H9 (cell line): Measurements from ENCODE around the gene CTDNEP1. TPM values are rescaled to one million over a fixed set of nuclear protein-coding genes. Genes with fewer than 3 reads are reported as not detected.

Source experiments
- DNase-seq: peaks from one replicate; pipeline ENCODE4 v3.0.0-alpha.2; 2017
- H2AFZ ChIP-seq: one replicate; pipeline ENCODE4 v1.6.1; 2013; ENCODE audit warnings: mild to moderate bottlenecking, low read length, control low read depth, moderate library complexity
- H2AK5ac ChIP-seq: 2 replicates; pipeline ENCODE4 v1.6.1; 2013; ENCODE audit warnings: low read length, control low read depth, mixed read lengths; ENCODE audit not compliant: insufficient read length
- H2BK120ac ChIP-seq: one replicate; pipeline ENCODE4 v1.6.1; 2013; ENCODE audit warnings: low read depth, mild to moderate bottlenecking, low read length, control low read depth, inconsistent platforms; ENCODE audit not compliant: poor library complexity, severe bottlenecking
- H2BK12ac ChIP-seq: 2 replicates; pipeline ENCODE4 v1.6.1; 2013; ENCODE audit warnings: low read length, control low read depth, mixed read lengths, low read depth; ENCODE audit not compliant: insufficient read length
- H2BK15ac ChIP-seq: 2 replicates; pipeline ENCODE4 v1.6.1; 2013; ENCODE audit warnings: low read depth, low read length, control low read depth
- H2BK20ac ChIP-seq: one replicate; pipeline ENCODE4 v1.6.1; 2013; ENCODE audit warnings: low read depth, mild to moderate bottlenecking, low read length, control low read depth, inconsistent platforms; ENCODE audit not compliant: poor library complexity, severe bottlenecking
- H2BK5ac ChIP-seq: 2 replicates; pipeline ENCODE4 v1.6.1; 2013; ENCODE audit warnings: low read length, control low read depth, mixed read lengths; ENCODE audit not compliant: insufficient read length
- H3K14ac ChIP-seq: 2 replicates; pipeline ENCODE4 v1.6.1; 2013; ENCODE audit warnings: low read length, control low read depth; ENCODE audit not compliant: insufficient read depth
- H3K18ac ChIP-seq: 2 replicates; pipeline ENCODE4 v1.6.1; 2013; ENCODE audit warnings: low read depth, mild to moderate bottlenecking, mixed read lengths, low read length, control low read depth; ENCODE audit not compliant: insufficient read length
- H3K23ac ChIP-seq: 2 replicates; pipeline ENCODE4 v1.6.1; 2013; ENCODE audit warnings: low read length, control low read depth, mixed read lengths, low read depth; ENCODE audit not compliant: insufficient read length
- H3K23me2 ChIP-seq: 2 replicates; pipeline ENCODE4 v1.6.1; 2013; ENCODE audit warnings: low read depth, mild to moderate bottlenecking, mixed read lengths, low read length, control low read depth; ENCODE audit not compliant: insufficient read length, poor library complexity, severe bottlenecking
- H3K27ac ChIP-seq: 2 replicates; pipeline ENCODE4 v1.5.1; 2013; ENCODE audit warnings: low read length, control low read depth, mixed read lengths, low read depth; ENCODE audit not compliant: insufficient read length
- H3K27me3 ChIP-seq: 2 replicates; pipeline ENCODE4 v1.6.1; 2013; ENCODE audit warnings: low read length, control low read depth, inconsistent platforms; ENCODE audit not compliant: insufficient read depth
- H3K4ac ChIP-seq: 2 replicates; pipeline ENCODE4 v1.6.1; 2013; ENCODE audit warnings: low read depth, mild to moderate bottlenecking, control low read depth, inconsistent platforms, low read length, moderate library complexity
- H3K4me1 ChIP-seq: 2 replicates; pipeline ENCODE4 v1.6.1; 2013; ENCODE audit warnings: low read length, control low read depth, inconsistent platforms; ENCODE audit not compliant: insufficient read depth
- H3K4me2 ChIP-seq: 2 replicates; pipeline ENCODE4 v1.6.1; 2013; ENCODE audit warnings: low read length, control low read depth, mixed read lengths; ENCODE audit not compliant: insufficient read length, insufficient read depth
- H3K56ac ChIP-seq: 2 replicates; pipeline ENCODE4 v1.6.1; 2013; ENCODE audit warnings: low read depth, mild to moderate bottlenecking, mixed read lengths, low read length, control low read depth; ENCODE audit not compliant: insufficient read length
- H3K79me1 ChIP-seq: 2 replicates; pipeline ENCODE4 v1.6.1; 2013; ENCODE audit warnings: low read depth, mild to moderate bottlenecking, moderate library complexity, low read length, control low read depth, inconsistent platforms; ENCODE audit not compliant: insufficient read depth, poor library complexity, severe bottlenecking
- H3K79me2 ChIP-seq: 2 replicates; pipeline ENCODE4 v1.6.1; 2013; ENCODE audit warnings: low read length, control low read depth, inconsistent platforms; ENCODE audit not compliant: insufficient read depth
- H3K9ac ChIP-seq: 2 replicates; pipeline ENCODE4 v1.6.1; 2013; ENCODE audit warnings: low read length, control low read depth, mixed read lengths; ENCODE audit not compliant: insufficient read length; ENCODE audit errors: extremely low read depth
- H3K9me3 ChIP-seq: one replicate; pipeline ENCODE4 v1.6.1; 2013; ENCODE audit warnings: low read depth, low read length, inconsistent platforms; ENCODE audit not compliant: control insufficient read depth
- H3T11ph ChIP-seq: one replicate; pipeline ENCODE4 v1.6.1; 2013; ENCODE audit warnings: mild to moderate bottlenecking, low read length, control low read depth, inconsistent platforms
- H4K20me1 ChIP-seq: one replicate; pipeline ENCODE4 v1.6.1; 2013; ENCODE audit not compliant: control insufficient read depth, insufficient read length, insufficient read depth
- H4K5ac ChIP-seq: 2 replicates; pipeline ENCODE4 v1.6.1; 2013; ENCODE audit warnings: low read depth, mild to moderate bottlenecking, mixed read lengths, low read length, control low read depth; ENCODE audit not compliant: insufficient read length
- H4K8ac ChIP-seq: replicated peaks from 2 replicates; pipeline ENCODE4 v1.6.1; 2013; ENCODE audit warnings: low read length, control low read depth, mixed read lengths, low read depth; ENCODE audit not compliant: insufficient read length
- H4K91ac ChIP-seq: 2 replicates; pipeline ENCODE4 v1.6.1; 2013; ENCODE audit warnings: low read depth, mild to moderate bottlenecking, moderate library complexity, mixed read lengths, low read length, control low read depth; ENCODE audit not compliant: insufficient read length
- H3K27ac Mint-ChIP-seq, 3 experiments: 2 replicates in 2 of 3; 3 replicates in 1 of 3; pipeline ENCODE4 v1.8.0; 2020 to 2021; ENCODE audit warnings: mixed read lengths in 3 of 3, mild to moderate bottlenecking in 1 of 3, moderate library complexity in 1 of 3
- H3K27me3 Mint-ChIP-seq: 2 replicates; pipeline ENCODE4 v1.8.0; 2021; ENCODE audit warnings: low read depth, mild to moderate bottlenecking, moderate library complexity, mixed read lengths
- H3K36me3 Mint-ChIP-seq, 3 experiments: 2 replicates in 2 of 3; 3 replicates in 1 of 3; pipeline ENCODE4 v1.8.0; 2020 to 2021; ENCODE audit warnings: low read depth in 3 of 3, mixed read lengths in 3 of 3; ENCODE audit not compliant: insufficient read depth in 1 of 3
- H3K4me1 Mint-ChIP-seq, 2 experiments: 2 replicates each; pipeline ENCODE4 v1.8.0; 2020; ENCODE audit warnings: mixed read lengths in 2 of 2
- H3K4me3 Mint-ChIP-seq, 2 experiments: 2 replicates in 1 of 2; 3 replicates in 1 of 2; pipeline ENCODE4 v1.8.0; 2020 to 2021; ENCODE audit warnings: mild to moderate bottlenecking in 2 of 2, mixed read lengths in 2 of 2, moderate library complexity in 1 of 2
- H3K9me3 Mint-ChIP-seq, 2 experiments: 2 replicates in 1 of 2; 3 replicates in 1 of 2; pipeline ENCODE4 v1.8.0; 2020; ENCODE audit warnings: mild to moderate bottlenecking in 2 of 2, mixed read lengths in 2 of 2, moderate library complexity in 1 of 2
- CTCF ChIP-seq: fragments of 200-600 bp; sonication (generic); conservative IDR thresholded peaks from 3 replicates; pipeline ENCODE4 v1.8.0; 2021; ENCODE audit warnings: antibody characterized with exemption, mild to moderate bottlenecking
- WGBS: extraction: QIAGEN DNeasy Blood & Tissue Kit; methylation state at CpG from one replicate; pipeline ENCODE4 v1.1.7; 2013; ENCODE audit warnings: missing lambda C conversion rate, low lambda C conversion rate, mixed read lengths; ENCODE audit not compliant: insufficient read length; ENCODE audit errors: extremely low coverage; 5-methylcytosine and 5-hydroxymethylcytosine counted together
- total RNA-seq: library from RNA; stranded (reverse); gene quantifications from 2 replicates; pipeline ENCODE4 v1.2.1, GENCODE V29; 2021

Gene CTDNEP1
- total RNA-seq, 1 experiment from 2014 or later = 134 TPM

- Histone ChIP-seq H3K4me1 (no peaks in the 10 kb centered on the region), H2AFZ (no peak overlapping the region), H3T11ph (no peak overlapping the region), H3K27me3 (no peaks in the 10 kb centered on the region), H2AK5ac (no peak overlapping the region), H2BK12ac (no peak overlapping the region), H4K20me1 (no peaks in the 10 kb centered on the region), H3K4me2 (no peak overlapping the region), H2BK5ac (no peak overlapping the region), H3K27ac (no peak overlapping the region), H4K5ac (no peak overlapping the region), H4K91ac (no peak overlapping the region), H2BK120ac (no peak overlapping the region), H3K23me2 (peaks cover 9% of the 10 kb centered on the region), H3K56ac (no peak overlapping the region), H3K9ac (no peak overlapping the region), H4K8ac (no peak overlapping the region), H3K79me1 (peaks cover 17% of the 10 kb centered on the region), H3K18ac (no peak overlapping the region), H2BK20ac (no peak overlapping the region), H3K79me2 (peaks cover 22% of the 10 kb centered on the region; the same call in 1 of the 2 replicates), H2BK15ac (no peak overlapping the region), H3K9me3 (no peaks in the 10 kb centered on the region), H3K4ac (no peak overlapping the region), H3K14ac (no peak overlapping the region), H3K23ac (no peak overlapping the region)
- WGBS = 100% methylated on average over 1 of the region's 6 CpGs
- TF ChIP-seq CTCF = no peak
- no peak for DNase-seq
- H3K27ac Mint-ChIP-seq = peak overlapping the region; percentile 30 to 76 (median 68); a peak in 5 of 7 replicates
- no peaks in the 10 kb centered on the region; the same call in 1 of the 2 replicates for H3K27me3 Mint-ChIP-seq
- H3K4me3 Mint-ChIP-seq = peak overlapping the region; percentile 95 to 97
- H3K36me3 Mint-ChIP-seq = peaks cover 36 to 64% (median 51%) of the 10 kb centered on the region in 3 experiments
- H3K9me3 Mint-ChIP-seq = peaks cover 0 to 2% of the 10 kb centered on the region in 2 experiments; a peak in 1 of 5 replicates
- peaks cover 48 to 59% of the 10 kb centered on the region in 2 experiments for H3K4me1 Mint-ChIP-seq
Observed at GRCh38 chr17:7236808-7237207, 14.7 kb downstream of the CTDNEP1 start.
